HCT116 (cell line): ENCODE results near the gene RGS7. TPM values are rescaled to one million over a fixed set of nuclear protein-coding genes. Genes with fewer than 3 reads are reported as not detected.

ENCODE experiments used
- ATAC-seq: fragments of 200-7000 bp; cut with Tn5 transposase; 2 replicates; pipeline ENCODE4 v1.9.1; 2020; ENCODE audit warnings: mild to moderate bottlenecking, moderate library complexity
- BruUV-seq: library from RNA; stranded (reverse); fragments of 400-500 nt; replicated peaks from 2 replicates; lab custom pipeline; 2021; lab: Mats Ljungman, UMichigan
- CTCF ChIA-PET: fragments of 300-600 bp; sonication (Branson Sonifier 250); formaldehyde crosslinking; loops from one replicate; lab custom pipeline; 2021; ENCODE audit warnings: antibody characterized with exemption; lab: Charles Lee
- POLR2A ChIA-PET: fragments of 300-600, 350-600 bp; sonication (Branson Sonifier 250); formaldehyde crosslinking; loops from one replicate; lab custom pipeline; 2021; ENCODE audit warnings: antibody characterized with exemption; lab: Charles Lee
- RAD21 ChIA-PET, 2 experiments: fragments of 300-600 bp; sonication (Branson Sonifier 250); formaldehyde crosslinking; loops; one replicate each; lab custom pipeline; 2023; ENCODE audit warnings: low total read pairs in 2 of 2; ENCODE audit not compliant: uncharacterized antibody in 2 of 2, unreplicated experiment in 2 of 2, low non-redundant PET in 1 of 2; lab: Charles Lee
- DNase-seq: peaks from one replicate; pipeline ENCODE4 v3.0.0-alpha.2; 2010; ENCODE audit warnings: low read depth, low spot score
- H2AFZ ChIP-seq: fragments of 200-600 bp; shearing (Covaris generic), sonication (generic); 2 replicates; pipeline ENCODE4 v1.6.1; 2017; ENCODE audit warnings: low read depth, mixed run types, mixed read lengths, antibody characterized with exemption, low read length; ENCODE audit not compliant: poor library complexity, severe bottlenecking
- H3K27ac ChIP-seq: 2 replicates; pipeline ENCODE4 v1.5.1; 2012; ENCODE audit warnings: low read depth, low read length
- H3K27me3 ChIP-seq: fragments of 200-600 bp; sonication (generic); 2 replicates; pipeline ENCODE4 v1.6.1; 2016; ENCODE audit warnings: mixed run types, low read length, mixed read lengths; ENCODE audit not compliant: insufficient read depth
- H3K36me3 ChIP-seq, 2 experiments: fragments of 200-500 bp in 1 of 2; fragments of 200-600 bp in 1 of 2; sonication (Bioruptor generic) in 1 of 2; sonication (generic) in 1 of 2; 2 replicates each; pipeline versions ENCODE4 v1.5.1 to v1.6.1; 2014 to 2016; ENCODE audit warnings: low read length in 2 of 2, inconsistent platforms in 1 of 2, mixed read lengths in 1 of 2, mixed run types in 1 of 2; ENCODE audit not compliant: insufficient read depth in 2 of 2, control insufficient read depth in 1 of 2
- H3K4me1 ChIP-seq, 2 experiments: fragments of 200-600 bp in 1 of 2; sonication (generic) in 1 of 2; 2 replicates each; pipeline versions ENCODE4 v1.5.1 to v1.6.1; 2012 to 2017; ENCODE audit warnings: low read length in 2 of 2, inconsistent platforms in 1 of 2, mild to moderate bottlenecking in 1 of 2, mixed read lengths in 1 of 2, mixed run types in 1 of 2, moderate library complexity in 1 of 2; ENCODE audit not compliant: insufficient read depth in 2 of 2, control insufficient read depth in 1 of 2
- H3K4me2 ChIP-seq: fragments of 200-600 bp; sonication (generic); 2 replicates; pipeline ENCODE4 v1.6.1; 2017; ENCODE audit warnings: mixed run types, low read length, mixed read lengths
- H3K4me3 ChIP-seq, 2 experiments: fragments of 200-600 bp in 1 of 2; sonication (generic) in 1 of 2; replicated peaks in 1 of 2; 2 replicates each; pipeline ENCODE4 v1.5.1; 2011 to 2016; ENCODE audit warnings: low read length in 2 of 2, control low read depth in 1 of 2, low read depth in 1 of 2, mild to moderate bottlenecking in 1 of 2, mixed read lengths in 1 of 2, mixed run types in 1 of 2
- H3K79me2 ChIP-seq: fragments of 200-600 bp; sonication (generic); 2 replicates; pipeline ENCODE4 v1.6.1; 2017; ENCODE audit warnings: mild to moderate bottlenecking, mixed run types, low read length, moderate library complexity, mixed read lengths; ENCODE audit not compliant: insufficient read depth
- H3K9ac ChIP-seq: fragments of 200-600 bp; sonication (generic); 2 replicates; pipeline ENCODE4 v1.6.1; 2016; ENCODE audit warnings: low read length, mixed read lengths
- H3K9me2 ChIP-seq: fragments of 200-600 bp; sonication (generic), shearing (Covaris generic); 2 replicates; pipeline ENCODE4 v1.6.1; 2017; ENCODE audit warnings: mixed run types, mild to moderate bottlenecking, moderate library complexity; ENCODE audit not compliant: insufficient read depth
- H3K9me3 ChIP-seq, 2 experiments: fragments of 200-500 bp in 1 of 2; fragments of 200-600 bp in 1 of 2; sonication (Bioruptor generic) in 1 of 2; sonication (generic) in 1 of 2; 2 replicates each; pipeline ENCODE4 v1.6.1; 2014 to 2017; ENCODE audit warnings: low read length in 2 of 2, mixed read lengths in 2 of 2, inconsistent platforms in 1 of 2, low read depth in 1 of 2, mild to moderate bottlenecking in 1 of 2, mixed run types in 1 of 2, moderate library complexity in 1 of 2; ENCODE audit not compliant: control insufficient read depth in 1 of 2, insufficient read depth in 1 of 2
- H4K20me1 ChIP-seq: fragments of 200-600 bp; sonication (generic), shearing (Covaris generic); 2 replicates; pipeline ENCODE4 v1.6.1; 2017; ENCODE audit warnings: mixed run types, mild to moderate bottlenecking, moderate library complexity; ENCODE audit not compliant: insufficient read depth
- ATF3 ChIP-seq: IDR thresholded peaks from 2 replicates; pipeline ENCODE4 v1.6.1; 2012
- CBX3 ChIP-seq: IDR thresholded peaks from 2 replicates; pipeline ENCODE4 v1.6.1; 2012; ENCODE audit warnings: low read depth
- CEBPB ChIP-seq: IDR thresholded peaks from 2 replicates; pipeline ENCODE4 v1.6.1; 2012; ENCODE audit warnings: low read depth
- CTCF ChIP-seq, 3 experiments: fragments of 200-600 bp in 1 of 3; sonication (generic) in 1 of 3; IDR thresholded peaks in 2 of 3; conservative IDR thresholded peaks in 1 of 3; 2 replicates each; pipeline ENCODE4 v1.5.1; 2012 to 2017; ENCODE audit warnings: low read depth in 2 of 3, low read length in 2 of 3, antibody characterized with exemption in 1 of 3, borderline replicate concordance in 1 of 3, control low read depth in 1 of 3, mild to moderate bottlenecking in 1 of 3, mixed read lengths in 1 of 3, mixed run types in 1 of 3, moderate library complexity in 1 of 3; ENCODE audit not compliant: insufficient read depth in 1 of 3
- EGR1 ChIP-seq: IDR thresholded peaks from 2 replicates; pipeline ENCODE4 v1.6.1; 2012; ENCODE audit warnings: low read depth
- ELF1 ChIP-seq: IDR thresholded peaks from 2 replicates; pipeline ENCODE4 v1.6.1; 2012; ENCODE audit warnings: low read depth, borderline replicate concordance
- EZH2 ChIP-seq: fragments of 200-600 bp; sonication (generic); IDR thresholded peaks from 2 replicates; pipeline ENCODE4 v1.6.1; 2017; ENCODE audit warnings: antibody characterized with exemption, mixed run types
- FOSL1 ChIP-seq: IDR thresholded peaks from 2 replicates; pipeline ENCODE4 v1.6.1; 2012; ENCODE audit warnings: low read depth
- JUND ChIP-seq: IDR thresholded peaks from 2 replicates; pipeline ENCODE4 v1.6.1; 2012
- MAX ChIP-seq: IDR thresholded peaks from 2 replicates; pipeline ENCODE4 v1.6.1; 2012
- POLR2A ChIP-seq: IDR thresholded peaks from 2 replicates; pipeline ENCODE4 v1.7.0; 2011; ENCODE audit warnings: borderline replicate concordance; ENCODE audit not compliant: insufficient read depth, insufficient read length; ENCODE audit errors: extremely low read depth
- RAD21 ChIP-seq: IDR thresholded peaks from 2 replicates; pipeline ENCODE4 v1.6.1; 2012; ENCODE audit warnings: low read depth, mild to moderate bottlenecking
- REST ChIP-seq: IDR thresholded peaks from 2 replicates; pipeline ENCODE4 v1.6.1; 2012; ENCODE audit warnings: low read depth
- SIN3A ChIP-seq: IDR thresholded peaks from 2 replicates; pipeline ENCODE4 v1.6.1; 2012; ENCODE audit warnings: low read depth
- SP1 ChIP-seq: IDR thresholded peaks from 2 replicates; pipeline ENCODE4 v1.6.1; 2012; ENCODE audit warnings: low read depth
- SRF ChIP-seq: IDR thresholded peaks from 2 replicates; pipeline ENCODE4 v1.6.1; 2012; ENCODE audit warnings: low read depth
- TCF7L2 ChIP-seq: IDR thresholded peaks from 2 replicates; pipeline ENCODE4 v1.7.0; 2011; ENCODE audit warnings: borderline replicate concordance, inconsistent platforms; ENCODE audit not compliant: insufficient read depth, insufficient read length; ENCODE audit errors: extremely low read depth
- YY1 ChIP-seq: IDR thresholded peaks from 2 replicates; pipeline ENCODE4 v1.6.1; 2011; ENCODE audit warnings: low read length, low read depth, moderate library complexity, mild to moderate bottlenecking; ENCODE audit not compliant: insufficient replicate concordance; ENCODE audit errors: extremely low read depth
- ZBTB33 ChIP-seq: IDR thresholded peaks from 2 replicates; pipeline ENCODE4 v1.6.1; 2011; ENCODE audit warnings: mild to moderate bottlenecking, low read length, moderate library complexity; ENCODE audit not compliant: insufficient replicate concordance; ENCODE audit errors: extremely low read depth
- ZFX ChIP-seq: fragments of 450-650 bp; IDR thresholded peaks from 2 replicates; pipeline ENCODE4 v1.6.1; 2017
- intact Hi-C: fragments of 100-400 bp; cut with micrococcal nuclease; formaldehyde crosslinking; loops from 2 replicates; pipeline ENCODE4 v1.10.0; 2022
- total RNA-seq: library from RNA; stranded (reverse); gene quantifications from one replicate; pipeline ENCODE4 v1.2.1, GENCODE V29; 2021; ENCODE audit not compliant: unreplicated experiment

Gene RGS7
- total RNA-seq, 1 experiment from 2014 or later = not detected

- H3K4me3 ChIP-seq = no peak overlapping the region
- no peaks in the 10 kb centered on the region for H4K20me1 ChIP-seq
- ATAC-seq (no peak), DNase-seq (no peak)
- H2AFZ ChIP-seq = no peak overlapping the region
- no peaks in the 10 kb centered on the region for H3K27me3 ChIP-seq
- H3K9me2 ChIP-seq = no peaks in the 10 kb centered on the region
- intact Hi-C loops = no loop called here
- RAD21 ChIA-PET = no interaction called here
- BruUV-seq = no TSS peak
- H3K4me2 ChIP-seq = no peak overlapping the region
- H3K27ac ChIP-seq = no peak overlapping the region
- POLR2A ChIA-PET = no interaction called here
- H3K9ac ChIP-seq = no peak overlapping the region
- peaks cover 0 to 5% of the 10 kb centered on the region in 2 experiments; a peak in 2 of 4 replicates for H3K9me3 ChIP-seq
- no peaks in the 10 kb centered on the region; a peak in 1 of 4 replicates for H3K36me3 ChIP-seq
- H3K79me2 ChIP-seq = no peaks in the 10 kb centered on the region
- no peaks in the 10 kb centered on the region for H3K4me1 ChIP-seq
- TF ChIP-seq MAX = no peak
- TF ChIP-seq ZBTB33 = no peak
- no peak for TF ChIP-seq CBX3
- TF ChIP-seq REST = no peak
- TF ChIP-seq FOSL1 = no peak
- no peak for TF ChIP-seq ATF3
- no peak for TF ChIP-seq SIN3A
- no peak for TF ChIP-seq ZFX
- TF ChIP-seq SRF = no peak
- TF ChIP-seq EGR1 = no peak
- no peak for TF ChIP-seq JUND
- no peak for TF ChIP-seq YY1
- no peak for TF ChIP-seq SP1
- no peak for TF ChIP-seq CTCF (IDR thresholded peaks at IDR 0.05 in 2 of 3, conservative IDR thresholded peaks at IDR 0.05 in 1 of 3; ENCODE audit: borderline replicate concordance in 1 of 3, insufficient read depth in 1 of 3, low read depth in 2 of 3, low read length in 2 of 3)
- no peak for TF ChIP-seq TCF7L2
- no peak for TF ChIP-seq POLR2A
- no peak for TF ChIP-seq EZH2
- no peak for TF ChIP-seq RAD21
- no peak for TF ChIP-seq ELF1
- no peak for TF ChIP-seq CEBPB
- CTCF ChIA-PET = no interaction called here
Measured at GRCh38 chr1:240956020-240956419, 401.0 kb downstream of the RGS7 start.
